ENCODE data around the gene SRPRB. TPM values are rescaled to one million over a fixed set of nuclear protein-coding genes. Genes with fewer than 3 reads are reported as not detected.

Gene SRPRB
- polyA plus RNA-seq, 1 of the 3 experiments (the other 2 are of a cell fraction): 54.3 TPM

- no peak overlapping the region for H3K4me2 ChIP-seq
- no peak overlapping the region for H2AFZ ChIP-seq (ENCODE audit: low read depth)
- no peaks in the 10 kb centered on the region for H4K20me1 ChIP-seq (ENCODE audit: insufficient read depth)
- H3K9me2 ChIP-seq: no peaks in the 10 kb centered on the region
- no peaks in the 10 kb centered on the region for H3K27me3 ChIP-seq (ENCODE audit: insufficient read depth)
- no peak for DNase-seq
- peaks cover 62 to 81% of the 10 kb centered on the region in 2 experiments for H3K36me3 ChIP-seq (replicated peaks in 1 of 2; ENCODE audit: control insufficient read depth in 1 of 2, insufficient read depth in 2 of 2, low read length in 1 of 2)
- H3K9ac ChIP-seq: no peak overlapping the region
- H3K79me2 ChIP-seq (ENCODE audit: insufficient read depth): peaks cover under 1% of the 10 kb centered on the region; the same call in 1 of the 2 replicates
- no peaks in the 10 kb centered on the region for H3K9me3 ChIP-seq
- no peaks in the 10 kb centered on the region for H3K4me1 ChIP-seq (ENCODE audit: control insufficient read depth in 1 of 2, insufficient read depth in 2 of 2, low read depth in 1 of 2, low read length in 1 of 2)
- no peak for TF ChIP-seq MXI1 (IDR thresholded peaks at IDR 0.05; ENCODE audit: low read depth, low read length)
- no peak for TF ChIP-seq CHD2 (IDR thresholded peaks at IDR 0.05; ENCODE audit: low read length, partially characterized antibody)
- TF ChIP-seq TAF1 (IDR thresholded peaks at IDR 0.05; ENCODE audit: borderline replicate concordance, low read depth, low read length): no peak
- no peak for TF ChIP-seq MAX (IDR thresholded peaks at IDR 0.05; ENCODE audit: low read depth)
- TF ChIP-seq MEF2A (IDR thresholded peaks at IDR 0.05; ENCODE audit: borderline replicate concordance, low read depth): no peak
- TF ChIP-seq FOXJ3 (CRISPR knock-in tag; IDR thresholded peaks at IDR 0.05): no peak
- TF ChIP-seq YY1 (IDR thresholded peaks at IDR 0.05; ENCODE audit: low read depth): no peak
- no peak for TF ChIP-seq EP300 (IDR thresholded peaks at IDR 0.05; ENCODE audit: borderline replicate concordance in 1 of 2, low read depth in 1 of 2, low read length in 1 of 2)
- no peak for TF ChIP-seq FOXM1 (IDR thresholded peaks at IDR 0.05; ENCODE audit: low read depth)
- TF ChIP-seq USF1 (IDR thresholded peaks at IDR 0.05; ENCODE audit: borderline replicate concordance, low read depth): no peak
- no peak for TF ChIP-seq POLR2AphosphoS5 (IDR thresholded peaks at IDR 0.05; ENCODE audit: low read depth, low read length)
- no peak for TF ChIP-seq GABPA (IDR thresholded peaks at IDR 0.05; ENCODE audit: low read depth)
- no peak for TF ChIP-seq NFIC (IDR thresholded peaks at IDR 0.05; ENCODE audit: borderline replicate concordance)
- no peak for TF ChIP-seq IRF3 (IDR thresholded peaks at IDR 0.05; ENCODE audit: low read depth, low read length)
- TF ChIP-seq TEAD4 (IDR thresholded peaks at IDR 0.05; ENCODE audit: borderline replicate concordance, insufficient read depth): no peak
- TF ChIP-seq ZBTB33 (IDR thresholded peaks at IDR 0.05; ENCODE audit: borderline replicate concordance, low read depth): no peak
- no peak for TF ChIP-seq JUND (IDR thresholded peaks at IDR 0.05)
- no peak for TF ChIP-seq CTCF (IDR thresholded peaks at IDR 0.05)
- no peak for TF ChIP-seq RAD21 (IDR thresholded peaks at IDR 0.05; ENCODE audit: low read length)
- CTCF ChIA-PET: interaction anchor here (0.6 to 2.2 kb wide), 2 partner anchors 81 to 292 kb away, joined by 3 to 4 read pairs; no protein-coding TSS in a partner anchor
- POLR2A ChIA-PET: no interaction called here
- H3K4me3 ChIP-seq (ENCODE audit: low read depth in 2 of 2, low read length in 1 of 2): no peak overlapping the region
- H3F3A ChIP-seq (replicated peaks; ENCODE audit: insufficient read depth): peaks cover 6% of the 10 kb centered on the region
- WGBS (ENCODE audit: low lambda C conversion rate): 100% methylated on average over 1 of the region's 1 CpG
- H3K27ac ChIP-seq (ENCODE audit: low read depth in 2 of 2, low read length in 1 of 2): no peak overlapping the region
Observed at GRCh38 chr3:133812872-133813271, 7.3 kb downstream of the SRPRB start.

Data from SK-N-SH (cell line).